Lower lobe of right lung (tissue), 2 donors: ENCODE data around the gene INPP4B. TPM values are rescaled to one million over a fixed set of nuclear protein-coding genes. Genes with fewer than 3 reads are reported as not detected.

ENCODE experiments used
- ATAC-seq, 2 donors: fragments of 200-7000 bp; cut with Tn5 transposase; one replicate each; pipeline ENCODE4 v1.9.1; 2020 to 2022; ENCODE audit warnings: mild to moderate bottlenecking in 2 of 2, moderate library complexity in 2 of 2
- DNase-seq: peaks from one replicate; pipeline ENCODE4 v3.0.0-alpha.2; 2020
- H3K27ac ChIP-seq: fragments of 200-600 bp; one replicate; pipeline ENCODE4 v1.8.0; 2022
- H3K27me3 ChIP-seq: fragments of 200-600 bp; one replicate; pipeline ENCODE4 v1.8.0; 2022; ENCODE audit warnings: low read depth
- H3K36me3 ChIP-seq: fragments of 200-600 bp; one replicate; pipeline ENCODE4 v1.8.0; 2022; ENCODE audit warnings: mild to moderate bottlenecking
- H3K4me1 ChIP-seq: fragments of 200-600 bp; one replicate; pipeline ENCODE4 v1.8.0; 2022
- H3K4me3 ChIP-seq: fragments of 200-600 bp; one replicate; pipeline ENCODE4 v1.8.0; 2022; ENCODE audit warnings: mild to moderate bottlenecking
- H3K9me3 ChIP-seq: fragments of 200-600 bp; one replicate; pipeline ENCODE4 v1.8.0; 2022
- intact Hi-C: fragments of 100-400 bp; cut with DNase I; formaldehyde crosslinking; loops from one replicate; pipeline ENCODE4 v1.11.0; 2022
- total RNA-seq: library from RNA; stranded (reverse); fragmentation: NEBNext Ultra II Directional; extraction: Animal tissue kit (Norgen Biotek cat#: 25700); gene quantifications from one replicate; pipeline ENCODE4 v1.2.1, GENCODE V29; 2021
- TF ChIP-seq, protein P1 (sequence below): fragments of 200-600 bp; IDR thresholded peaks from one replicate; pipeline ENCODE4 v1.8.0; 2022; ENCODE audit warnings: antibody characterized with exemption, mild to moderate bottlenecking
- donor health status: DM: no; HTN: yes; CAD: no; lungs with severe emphysema.

INPP4B gene
- total RNA-seq, 1 donor from 2014 or later = 12.1 TPM

DNA sequence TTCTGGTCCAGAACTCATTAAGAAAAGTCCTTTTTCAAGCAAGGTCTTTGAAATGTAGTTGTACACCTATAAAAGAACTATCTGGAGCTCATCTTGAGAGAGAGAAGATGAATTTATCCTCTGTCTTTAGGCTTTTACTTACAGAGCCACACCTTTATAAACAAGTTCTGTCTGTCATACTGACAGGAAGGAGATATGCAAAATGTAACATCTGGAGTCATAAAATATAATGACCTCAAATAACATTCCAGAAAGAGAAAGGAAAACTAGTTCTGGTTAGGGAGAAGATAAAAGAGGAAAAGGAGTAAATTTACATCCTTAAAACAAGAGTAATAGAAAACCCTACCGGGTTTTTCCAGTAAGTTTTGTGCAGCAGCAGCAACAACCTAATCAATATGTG lies 1.3 kb downstream of the INPP4B start:
- peak overlapping the region; percentile 64 for H3K4me3 ChIP-seq
- DNase-seq (no peak), ATAC-seq (no peak)
- H3K27ac ChIP-seq = no peak overlapping the region
- no peaks in the 10 kb centered on the region for H3K9me3 ChIP-seq
- intact Hi-C loops = loop anchor here (5.0 kb wide), 1 partner anchor 717 kb away; no protein-coding TSS in a partner anchor
- peaks cover 29% of the 10 kb centered on the region for H3K27me3 ChIP-seq
- peaks cover 21% of the 10 kb centered on the region for H3K4me1 ChIP-seq
- TF ChIP-seq, protein P1, sequence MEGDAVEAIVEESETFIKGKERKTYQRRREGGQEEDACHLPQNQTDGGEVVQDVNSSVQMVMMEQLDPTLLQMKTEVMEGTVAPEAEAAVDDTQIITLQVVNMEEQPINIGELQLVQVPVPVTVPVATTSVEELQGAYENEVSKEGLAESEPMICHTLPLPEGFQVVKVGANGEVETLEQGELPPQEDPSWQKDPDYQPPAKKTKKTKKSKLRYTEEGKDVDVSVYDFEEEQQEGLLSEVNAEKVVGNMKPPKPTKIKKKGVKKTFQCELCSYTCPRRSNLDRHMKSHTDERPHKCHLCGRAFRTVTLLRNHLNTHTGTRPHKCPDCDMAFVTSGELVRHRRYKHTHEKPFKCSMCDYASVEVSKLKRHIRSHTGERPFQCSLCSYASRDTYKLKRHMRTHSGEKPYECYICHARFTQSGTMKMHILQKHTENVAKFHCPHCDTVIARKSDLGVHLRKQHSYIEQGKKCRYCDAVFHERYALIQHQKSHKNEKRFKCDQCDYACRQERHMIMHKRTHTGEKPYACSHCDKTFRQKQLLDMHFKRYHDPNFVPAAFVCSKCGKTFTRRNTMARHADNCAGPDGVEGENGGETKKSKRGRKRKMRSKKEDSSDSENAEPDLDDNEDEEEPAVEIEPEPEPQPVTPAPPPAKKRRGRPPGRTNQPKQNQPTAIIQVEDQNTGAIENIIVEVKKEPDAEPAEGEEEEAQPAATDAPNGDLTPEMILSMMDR = no peak
- H3K36me3 ChIP-seq = no peaks in the 10 kb centered on the region

- no peak for DNase-seq
- Histone ChIP-seq H3K4me1 (peaks cover 7% of the 10 kb centered on the region), H3K27me3 (peaks cover 2% of the 10 kb centered on the region), H3K4me3 (no peak overlapping the region), H3K36me3 (no peaks in the 10 kb centered on the region), H3K27ac (no peak overlapping the region), H3K9me3 (no peaks in the 10 kb centered on the region)
- TF ChIP-seq, protein P1 = peak; percentile 59
- intact Hi-C loops = loop anchor here (5.0 kb wide), 1 partner anchor 713 kb away; no protein-coding TSS in a partner anchor
- ATAC-seq = no peak
These were observed 5.5 kb downstream of the INPP4B start for GRCh38 chr4:142840516-142841123.

DNA sequence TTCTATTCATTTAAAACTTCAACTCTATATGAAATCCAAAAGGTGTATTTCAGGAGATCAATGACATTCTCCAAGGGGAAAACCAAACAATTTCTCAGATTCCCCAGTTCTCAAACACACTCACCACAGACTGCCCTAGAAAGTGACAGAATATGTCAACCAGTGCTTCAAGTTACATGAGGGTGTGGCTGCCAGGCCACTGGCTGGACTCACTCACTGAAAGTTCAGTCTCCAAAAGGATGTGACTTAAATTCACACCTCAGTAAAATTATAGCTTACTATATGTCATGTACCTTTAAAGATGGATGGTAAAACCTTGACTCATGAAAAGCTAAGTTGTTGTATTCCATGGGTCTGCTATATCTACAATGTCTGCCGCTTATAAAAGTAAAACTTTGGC lies 7.3 kb downstream of the INPP4B start:
- Histone ChIP-seq H3K4me1 (no peaks in the 10 kb centered on the region), H3K9me3 (no peaks in the 10 kb centered on the region), H3K27ac (no peak overlapping the region), H3K27me3 (no peaks in the 10 kb centered on the region), H3K4me3 (no peak overlapping the region), H3K36me3 (no peaks in the 10 kb centered on the region)
- intact Hi-C loops = no loop called here
- TF ChIP-seq, protein P1 = no peak
- no peak for DNase-seq
- no peak for ATAC-seq

GRCh38 chr4:142832022-142832421 lies 14.1 kb downstream of the INPP4B start:
- intact Hi-C loops = no loop called here
- Histone ChIP-seq H3K4me1 (no peaks in the 10 kb centered on the region), H3K9me3 (no peaks in the 10 kb centered on the region), H3K36me3 (no peaks in the 10 kb centered on the region), H3K27me3 (no peaks in the 10 kb centered on the region), H3K4me3 (no peak overlapping the region), H3K27ac (no peak overlapping the region)
- TF ChIP-seq, protein P1 = no peak
- ATAC-seq (no peak), DNase-seq (no peak)

- DNase-seq (no peak), ATAC-seq (no peak)
- H3K9me3 ChIP-seq = no peaks in the 10 kb centered on the region
- no peaks in the 10 kb centered on the region for H3K27me3 ChIP-seq
- intact Hi-C loops = no loop called here
- H3K27ac ChIP-seq = no peak overlapping the region
- no peaks in the 10 kb centered on the region for H3K36me3 ChIP-seq
- no peaks in the 10 kb centered on the region for H3K4me1 ChIP-seq
- TF ChIP-seq, protein P1 = no peak
- no peak overlapping the region for H3K4me3 ChIP-seq
These were observed 19.4 kb downstream of the INPP4B start for GRCh38 chr4:142826503-142827241.
